HG03060 (cell line): ENCODE data around the gene ETNK2.
"Not testable (repeated sequence)": the region's sequence is repeated elsewhere in the genome, so short reads cannot be mapped to it uniquely, and the experiment has no call there.

Experiments used
- ATAC-seq: cut with Tn5 transposase; IDR thresholded peaks from one replicate; pipeline ENCODE4 v1.9.1; 2021; ENCODE audit warnings: low read depth, moderate number of reproducible peaks; ENCODE audit not compliant: unreplicated experiment

The ETNK2 gene

DNA sequence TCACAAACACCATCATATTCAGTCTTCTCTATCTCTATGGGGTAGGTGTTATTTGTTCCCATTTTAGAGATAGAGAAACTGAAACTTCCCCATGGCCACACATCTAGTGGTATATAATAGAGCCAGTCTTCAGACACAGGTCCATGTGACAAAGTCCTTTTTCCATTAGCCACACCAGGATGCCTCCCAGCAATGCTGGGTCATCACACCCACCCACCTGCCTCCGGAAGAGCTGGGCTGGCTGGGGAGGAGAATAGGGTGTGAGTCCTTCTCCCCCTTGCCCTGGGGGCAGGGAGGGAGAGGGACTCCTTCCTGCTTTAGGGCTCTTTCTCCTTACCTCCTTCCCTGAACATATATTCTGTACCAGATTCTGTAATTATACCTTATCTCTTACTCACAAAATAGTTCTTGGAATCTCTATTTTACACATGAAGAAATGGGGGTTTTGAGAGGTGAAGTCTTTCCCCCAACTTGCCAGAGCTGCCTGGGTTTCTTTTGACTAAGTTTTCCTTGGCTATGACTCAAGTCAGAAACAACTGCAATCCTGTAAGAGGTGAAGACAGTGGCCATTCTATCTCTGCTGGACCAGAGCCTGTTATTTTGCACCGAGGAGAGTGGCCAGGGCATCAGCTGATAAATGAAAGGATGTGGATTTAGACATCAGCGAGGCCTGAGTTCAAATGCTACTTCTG is 49.0 kb downstream of the ETNK2 start:
- ATAC-seq, result no peak

DNA sequence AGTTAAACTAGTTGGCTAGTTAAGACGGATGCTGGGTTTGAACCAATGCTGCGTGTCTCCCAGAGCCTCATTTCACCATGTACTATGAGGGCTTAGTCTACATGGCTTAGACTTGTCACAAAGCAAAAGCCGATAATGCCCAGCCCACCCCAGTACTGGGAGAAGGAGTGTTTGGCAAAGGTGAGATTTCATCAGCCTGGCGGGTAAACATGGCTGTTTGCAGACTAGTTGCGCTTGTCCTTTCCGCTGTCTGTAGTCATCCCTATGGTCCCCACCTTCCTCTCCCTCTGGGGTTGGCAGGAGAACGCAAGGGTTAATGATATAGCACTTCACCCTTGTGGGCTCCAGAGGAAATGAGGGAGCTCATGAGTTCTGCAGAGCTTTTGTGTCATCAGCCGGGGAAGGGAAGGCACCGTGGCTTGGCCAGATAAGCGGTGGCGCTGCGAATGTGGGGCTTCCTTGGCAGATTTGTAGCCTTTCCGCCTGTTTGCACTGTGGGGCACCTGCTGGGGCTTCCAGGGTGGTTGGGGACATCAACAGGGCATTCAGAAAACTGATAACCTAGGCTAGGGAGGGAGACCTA is 49.7 kb downstream of the ETNK2 start:
- no peak for ATAC-seq

GRCh38 chr1:204099754-204100153 is 52.1 kb downstream of the ETNK2 start:
- ATAC-seq, result not testable (repeated sequence)

GRCh38 chr1:204098683-204099082 is 53.2 kb downstream of the ETNK2 start:
- ATAC-seq, result no peak

- no peak for ATAC-seq
Measured at GRCh38 chr1:204096931-204097330, 54.9 kb downstream of the ETNK2 start.

DNA sequence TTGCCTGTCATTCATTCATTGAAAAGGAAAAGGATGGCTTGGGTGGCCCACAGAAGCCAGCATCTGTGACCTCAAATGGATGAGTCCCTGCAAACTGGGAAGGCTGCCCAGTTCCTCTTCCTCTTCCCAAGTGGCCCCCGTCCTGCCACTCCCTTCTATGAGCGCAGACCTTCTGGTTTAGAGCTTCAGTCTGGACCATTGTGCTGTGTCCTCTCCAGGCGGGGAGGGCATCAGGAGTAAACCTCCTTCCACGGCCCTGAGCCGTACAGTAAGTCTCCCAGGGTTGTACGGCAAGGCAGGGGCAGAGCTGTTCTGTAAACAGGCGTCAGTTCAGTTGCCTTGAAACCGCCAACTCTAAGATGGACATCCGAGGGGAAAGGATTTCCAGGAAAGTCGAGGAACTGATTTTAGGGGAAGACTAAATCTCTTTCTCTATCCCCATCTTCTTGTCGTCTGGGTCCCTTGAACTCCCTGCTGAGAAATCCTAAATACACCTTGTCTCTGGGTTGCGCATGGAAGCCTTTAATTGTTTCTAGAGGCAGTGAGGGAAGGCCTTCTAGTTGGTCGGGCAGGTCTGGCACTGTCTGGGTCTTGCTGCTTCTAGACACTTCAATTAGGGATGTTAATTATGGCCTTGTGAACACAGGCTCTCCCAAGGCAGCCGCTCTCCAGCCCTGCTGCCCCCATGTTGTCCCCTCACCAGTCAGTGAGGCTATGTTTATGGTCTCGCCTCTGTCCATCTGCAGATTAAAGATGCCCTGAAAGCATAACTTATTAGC is 56.8 kb downstream of the ETNK2 start:
- ATAC-seq, result no peak

DNA sequence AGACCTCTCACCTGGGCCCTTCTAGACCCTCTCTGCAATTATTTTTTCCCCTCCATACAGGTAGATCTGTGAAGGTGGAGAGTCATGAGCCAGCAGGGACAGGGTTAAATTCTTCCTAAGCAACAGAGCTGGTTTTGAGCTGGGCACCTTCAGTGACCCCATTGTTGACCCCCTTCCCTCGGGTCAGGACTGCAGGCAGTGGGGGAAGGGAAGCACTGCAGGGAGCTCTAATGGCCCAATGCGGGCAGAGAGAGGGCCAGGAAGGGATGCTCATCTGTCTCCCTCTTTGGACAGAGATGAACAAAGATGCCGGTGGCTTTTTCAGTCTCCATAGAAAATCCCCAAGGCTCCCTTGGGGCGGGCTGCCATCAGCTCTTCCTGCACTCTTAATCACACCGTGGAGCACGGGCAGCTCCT is 57.5 kb downstream of the ETNK2 start:
- ATAC-seq, result no peak

- ATAC-seq, result no peak
Measured at GRCh38 chr1:204093781-204094180, 58.1 kb downstream of the ETNK2 start.

- no peak for ATAC-seq
Measured at GRCh38 chr1:204093421-204093717, 58.5 kb downstream of the ETNK2 start.

- ATAC-seq, result no peak
Measured at GRCh38 chr1:204092632-204093420, 59.0 kb downstream of the ETNK2 start.

- no peak for ATAC-seq
Measured at GRCh38 chr1:204091787-204092312, 60.0 kb downstream of the ETNK2 start.

GRCh38 chr1:204091066-204091465 is 60.8 kb downstream of the ETNK2 start:
- ATAC-seq, result no peak

- not testable (repeated sequence) for ATAC-seq
Measured at GRCh38 chr1:204090132-204090531, 61.7 kb downstream of the ETNK2 start.

DNA sequence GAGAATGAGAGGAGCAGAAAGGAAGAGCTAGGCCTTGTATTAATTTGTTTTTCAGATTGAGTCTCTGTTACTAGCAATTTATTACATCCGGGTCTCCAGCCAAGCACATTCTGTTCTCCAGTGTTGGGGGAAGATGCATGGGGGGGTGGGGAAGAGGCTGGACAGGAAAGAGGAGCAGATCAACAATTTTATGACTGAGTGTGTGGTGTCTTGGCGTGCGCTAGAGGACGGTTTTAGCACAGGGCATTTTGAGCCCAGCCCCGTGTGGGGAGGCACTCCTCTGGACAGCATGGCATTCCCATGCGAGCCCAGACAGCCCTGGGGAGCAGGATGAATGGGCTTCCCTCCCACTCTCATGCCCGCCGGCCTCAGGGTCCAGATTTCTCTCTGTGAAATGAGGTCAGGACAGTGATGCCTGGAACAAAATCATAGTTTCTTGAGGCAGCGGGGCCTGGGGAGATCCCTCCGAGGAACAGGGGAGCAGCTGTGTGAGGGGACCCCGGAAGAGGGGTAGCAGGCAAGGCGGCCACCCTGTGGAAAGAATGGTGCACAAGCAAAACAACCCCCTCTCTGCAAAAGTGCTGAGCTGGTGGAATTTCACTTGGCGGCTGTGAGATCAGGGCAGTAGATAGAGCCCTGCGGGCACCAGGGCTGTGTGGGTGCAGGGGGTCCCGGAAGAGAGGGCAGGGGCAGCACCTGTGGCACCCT is 62.6 kb downstream of the ETNK2 start:
- no peak for ATAC-seq

DNA sequence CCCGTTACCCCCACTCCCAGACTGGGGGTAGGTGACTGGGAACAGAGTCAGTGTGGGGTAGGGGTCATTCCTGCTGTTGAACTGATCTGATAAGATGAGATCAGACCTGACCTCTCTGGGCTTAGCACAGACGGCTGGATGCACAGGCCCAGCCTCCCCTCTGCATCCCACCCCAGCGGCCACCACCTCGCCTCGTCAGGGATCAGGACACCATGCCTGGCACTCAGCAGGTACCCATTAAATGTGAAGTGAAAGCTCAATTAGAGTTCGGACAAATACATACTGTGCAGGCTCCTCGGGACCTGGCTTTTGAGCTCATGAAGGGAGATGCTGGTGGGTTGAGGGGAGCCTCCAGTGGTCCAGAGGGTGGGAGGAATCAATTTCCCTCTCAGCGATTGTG is 63.2 kb downstream of the ETNK2 start:
- no peak for ATAC-seq

DNA sequence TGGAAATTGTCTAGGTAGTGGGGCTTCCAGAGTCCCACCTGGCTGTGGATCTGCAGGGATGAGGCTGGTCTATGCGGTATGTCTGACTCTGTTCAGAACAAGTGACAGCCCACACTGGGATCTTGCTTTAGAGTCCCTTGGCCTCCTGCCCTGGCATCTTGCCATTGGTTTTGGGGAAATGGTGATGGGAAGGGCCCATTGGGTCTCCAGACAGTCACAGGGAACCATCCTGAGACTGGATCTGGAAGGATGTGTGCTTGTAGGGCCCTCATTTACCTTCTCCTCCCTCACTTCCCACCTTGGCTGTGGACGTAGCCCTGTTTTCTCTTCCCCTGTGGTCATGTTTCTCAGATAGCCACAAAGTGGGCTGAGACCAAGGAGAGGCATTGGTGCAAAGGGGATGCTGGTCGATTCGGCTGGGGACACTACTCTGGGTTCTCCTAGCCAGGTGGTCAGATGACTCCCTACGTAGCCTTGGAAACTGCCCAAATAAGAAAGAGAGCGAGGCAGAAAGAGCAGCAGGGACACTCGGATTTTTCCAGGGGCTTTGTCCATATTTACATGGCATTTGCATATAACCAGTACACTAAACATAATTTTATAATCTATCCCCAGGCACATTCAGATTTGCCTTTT is 63.8 kb downstream of the ETNK2 start:
- no peak for ATAC-seq

DNA sequence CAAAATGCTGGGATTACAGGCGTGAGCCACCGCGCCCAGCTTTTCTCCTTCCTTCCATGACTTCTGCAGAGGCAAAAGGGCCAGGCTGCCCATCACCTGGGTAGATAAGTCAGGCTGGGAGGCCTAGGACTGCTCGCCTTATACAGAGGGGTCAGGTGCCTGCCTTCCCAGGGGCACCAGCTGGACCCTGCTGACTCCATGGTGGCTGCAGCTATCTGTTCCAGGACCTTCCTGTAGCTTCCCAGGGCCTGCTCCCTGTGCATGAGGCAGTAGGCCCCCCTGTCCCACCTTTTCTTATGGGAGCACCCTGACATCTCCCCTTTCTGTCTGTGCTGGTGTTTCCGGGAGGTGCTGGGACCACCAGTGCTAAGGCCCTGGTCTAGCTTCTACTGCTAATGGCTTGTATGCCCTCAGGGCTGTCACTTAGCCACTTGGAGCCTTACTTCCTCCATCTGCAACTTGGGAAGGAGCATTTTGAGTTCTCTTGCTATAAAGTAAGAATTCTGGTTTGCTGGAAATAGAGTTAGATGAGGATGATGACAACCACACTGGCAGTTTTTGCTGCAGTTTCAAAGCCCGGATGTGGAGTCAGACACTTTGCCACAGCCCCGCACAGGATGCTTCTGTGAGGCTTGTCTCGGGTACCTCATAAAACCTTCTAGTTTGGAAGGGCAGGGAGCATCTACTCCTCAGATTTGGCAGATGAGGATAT is 64.5 kb downstream of the ETNK2 start:
- no peak for ATAC-seq

- no peak for ATAC-seq
Measured at GRCh38 chr1:204085876-204086275, 66.0 kb downstream of the ETNK2 start.

- no peak for ATAC-seq
Measured at GRCh38 chr1:204084247-204084772, 67.5 kb downstream of the ETNK2 start.
